NCI-H1417 (cell line): ENCODE data around the gene ANGPTL4.
A peak's percentile ranks its signal among the peaks of the same experiment; 100 is the strongest.
"Not testable (repeated sequence)": the region's sequence is repeated elsewhere in the genome, so short reads cannot be mapped to it uniquely, and the experiment has no call there.

Experiments used
- DNase-seq, 3 experiments: peaks; one replicate each; lab custom pipeline; 2025; lab: John Stamatoyannopoulos, UW

The ANGPTL4 gene

GRCh38 chr19:8334458-8335342, 29.3 kb upstream of the ANGPTL4 start:
- DNase-seq = peak; percentile 49 to 88 (median 84)

GRCh38 chr19:8335343-8336071, 28.4 kb upstream of the ANGPTL4 start:
- DNase-seq = peak in 2 of 3 experiments; percentile 49 to 51

- DNase-seq = peak in 2 of 3 experiments; percentile 39 to 40
Observed at GRCh38 chr19:8336072-8336569, 27.8 kb upstream of the ANGPTL4 start.

DNA sequence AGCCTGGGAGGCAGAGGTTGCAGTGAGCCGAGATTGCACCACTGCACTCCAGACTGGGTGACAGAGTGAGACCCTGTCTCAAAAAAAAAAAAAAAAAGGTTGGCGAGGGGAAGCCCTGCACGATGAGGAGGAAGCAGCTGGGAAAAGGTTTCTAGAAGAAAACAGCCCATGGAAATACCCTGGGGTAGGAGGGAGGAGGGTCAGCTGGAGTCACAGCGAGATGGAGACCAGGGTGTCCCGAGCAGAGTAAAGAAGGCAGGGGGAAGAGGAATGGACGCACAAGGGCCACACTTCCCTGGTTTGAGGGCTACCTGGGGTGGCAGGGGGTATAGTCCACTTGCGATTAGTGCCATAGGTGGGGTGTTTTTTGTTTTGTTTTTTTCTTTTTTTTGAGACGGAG, 27.3 kb upstream of the ANGPTL4 start:
- DNase-seq = no peak

DNA sequence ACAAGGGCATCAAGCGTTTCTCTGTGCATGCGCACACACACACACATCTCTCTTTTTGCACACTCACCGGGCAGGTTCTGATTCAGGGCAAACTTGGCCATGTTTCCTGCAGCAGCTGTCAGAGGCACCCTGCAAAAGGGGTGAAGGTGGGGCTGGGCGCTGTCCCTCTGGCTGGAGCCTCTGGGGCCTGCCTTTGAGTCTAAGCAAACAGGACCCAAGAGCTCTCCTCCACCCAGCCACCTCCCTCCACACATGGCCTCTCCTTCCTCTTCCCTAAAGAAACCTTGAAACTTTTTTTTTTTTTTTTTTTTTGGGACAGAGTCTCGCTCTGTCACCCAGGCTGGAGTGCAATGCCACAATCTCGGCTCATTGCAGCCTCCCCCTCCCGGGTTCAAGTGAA, 26.2 kb upstream of the ANGPTL4 start:
- no peak for DNase-seq

DNA sequence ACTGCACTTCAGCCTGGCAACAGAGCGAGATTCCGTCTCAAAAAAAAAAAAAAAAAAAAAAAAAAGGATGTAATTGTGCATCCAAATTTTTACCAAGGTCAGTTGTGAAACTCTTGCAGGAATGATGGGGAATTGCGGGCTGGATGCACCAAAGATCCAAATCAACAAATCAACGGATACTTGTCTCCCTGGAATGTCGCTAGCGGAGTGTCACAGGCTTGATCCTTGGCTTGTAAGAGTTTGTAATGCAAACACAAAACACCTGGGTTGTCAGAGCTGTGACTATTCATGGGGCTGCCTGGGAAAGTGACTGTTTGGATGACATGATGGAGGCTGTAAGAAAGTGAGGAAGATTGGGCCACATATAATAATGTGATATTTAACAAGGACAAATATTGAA, 25.1 kb upstream of the ANGPTL4 start:
- DNase-seq = no peak

- peak in 1 of 3 experiments; percentile 39 for DNase-seq
Observed at GRCh38 chr19:8340341-8341096, 23.4 kb upstream of the ANGPTL4 start.

- DNase-seq = not testable (repeated sequence)
Observed at GRCh38 chr19:8341504-8341903, 22.5 kb upstream of the ANGPTL4 start.

DNA sequence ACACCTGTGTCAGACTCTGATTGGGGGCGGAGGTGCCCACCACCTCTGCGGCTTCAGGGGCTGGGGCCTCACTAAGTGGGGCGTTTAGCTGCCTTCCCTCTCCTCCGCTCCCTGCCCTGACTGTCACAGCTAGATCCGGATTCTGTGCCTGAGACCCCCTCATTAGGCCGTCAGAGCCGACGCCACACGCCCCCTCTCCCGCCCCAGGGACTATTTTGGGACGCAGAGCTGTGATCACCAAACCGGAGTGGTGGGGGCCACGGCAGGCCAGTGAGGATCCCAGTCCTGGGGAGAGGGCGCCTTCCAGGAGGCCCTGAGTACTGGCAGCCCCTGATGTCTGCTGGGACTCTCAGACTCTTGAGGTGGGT, 21.7 kb upstream of the ANGPTL4 start:
- DNase-seq = no peak

- peak; percentile 29 to 55 (median 43) for DNase-seq
Observed at GRCh38 chr19:8342684-8343482, 21.1 kb upstream of the ANGPTL4 start, which contains the start of gene KANK3. TSS of gene KANK3 (minus strand) at chr19:8343262. CDS start at chr19:8337828, 5,434 bp downstream.

- DNase-seq = no peak
Observed at GRCh38 chr19:8343483-8343844, 20.5 kb upstream of the ANGPTL4 start.

- not testable (repeated sequence) for DNase-seq
Observed at GRCh38 chr19:8349629-8350372, 14.2 kb upstream of the ANGPTL4 start.

GRCh38 chr19:8352134-8352827, 11.7 kb upstream of the ANGPTL4 start:
- DNase-seq = peak in 1 of 3 experiments; percentile 38

DNA sequence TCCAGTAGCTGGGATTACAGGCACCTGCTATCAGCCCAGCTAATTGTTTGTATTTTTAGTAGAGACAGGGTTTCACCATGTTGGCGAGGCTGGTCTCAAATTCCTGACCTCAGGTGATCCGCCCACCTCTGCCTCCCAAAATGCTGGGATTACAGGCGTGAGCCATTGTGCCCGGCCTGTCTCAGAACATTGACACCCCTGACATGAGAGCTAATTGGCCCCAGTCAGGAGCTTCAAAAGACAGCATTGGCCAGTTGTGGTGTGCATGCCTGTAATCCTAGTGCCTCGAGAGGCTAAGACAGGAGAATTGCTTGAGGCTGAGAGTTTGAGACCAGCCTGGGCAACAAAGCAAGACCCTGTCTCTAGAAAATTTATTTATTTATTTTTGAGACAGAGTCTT, 11.1 kb upstream of the ANGPTL4 start:
- peak in 1 of 3 experiments; percentile 38 for DNase-seq

DNA sequence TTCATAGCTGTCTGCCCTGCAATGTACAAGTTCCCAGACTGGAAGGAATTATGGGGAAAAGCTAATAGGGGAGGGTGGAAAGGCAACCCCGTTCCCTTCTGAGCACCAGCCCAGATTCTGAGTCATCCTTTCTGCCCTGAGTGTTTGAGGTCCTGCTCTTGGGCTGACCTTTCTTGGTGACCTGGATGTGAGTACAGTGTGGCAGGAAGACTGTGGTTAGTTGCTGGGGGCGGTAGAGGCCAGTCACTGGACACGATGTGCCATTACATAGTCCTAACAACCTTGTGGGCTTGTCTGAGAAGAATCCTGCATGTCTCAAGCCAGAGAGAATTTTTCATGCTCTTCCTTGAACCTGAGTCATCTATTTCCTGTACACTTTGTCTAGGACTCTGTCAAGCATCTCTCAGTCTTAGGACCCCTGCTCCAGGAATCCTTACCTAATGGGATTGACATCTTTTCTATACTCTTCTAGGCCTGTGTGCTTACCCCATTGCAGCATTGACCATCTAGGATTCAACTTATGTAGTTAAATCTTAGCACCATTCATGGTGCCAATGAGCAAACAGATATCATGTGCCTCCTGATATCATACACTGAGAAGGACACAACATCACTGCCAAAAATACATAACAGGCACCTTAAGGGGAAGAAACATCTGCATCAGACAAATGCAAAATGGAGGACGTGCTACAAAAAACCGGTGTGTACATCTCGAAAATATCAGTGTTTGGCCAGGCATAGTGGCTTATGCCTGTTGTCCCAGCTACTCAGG, 8.1 kb upstream of the ANGPTL4 start:
- no peak for DNase-seq

DNA sequence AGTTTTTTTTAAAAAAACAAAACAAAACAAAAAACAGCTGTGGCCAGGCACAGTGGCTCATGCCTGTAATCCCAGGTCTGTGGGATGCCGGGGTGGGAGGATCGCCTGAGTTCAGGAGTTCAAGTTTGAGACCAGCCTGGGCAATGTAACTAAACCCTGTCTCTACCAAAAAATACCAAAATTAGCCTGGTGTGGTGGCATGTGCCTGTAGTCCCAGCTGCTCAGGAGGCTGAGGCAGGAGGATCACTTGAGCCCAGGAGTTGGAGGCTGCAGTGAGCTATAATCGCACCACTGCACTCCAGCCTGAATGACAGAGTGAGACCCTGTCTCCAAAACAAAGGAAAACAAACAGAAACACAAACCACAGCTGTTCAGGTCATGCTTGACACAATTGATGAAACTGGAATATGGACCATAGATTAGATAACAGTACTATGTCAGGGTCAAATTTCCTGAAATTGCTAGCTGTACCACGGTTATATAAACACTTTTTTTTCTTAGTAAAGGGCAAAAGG, 6.9 kb upstream of the ANGPTL4 start:
- no peak for DNase-seq

- DNase-seq = no peak
Observed at GRCh38 chr19:8358948-8359347, 5.0 kb upstream of the ANGPTL4 start.

GRCh38 chr19:8360196-8360595, 3.8 kb upstream of the ANGPTL4 start:
- DNase-seq = no peak
